ENCODE data around the gene PTPRJ.

Gene PTPRJ

DNA sequence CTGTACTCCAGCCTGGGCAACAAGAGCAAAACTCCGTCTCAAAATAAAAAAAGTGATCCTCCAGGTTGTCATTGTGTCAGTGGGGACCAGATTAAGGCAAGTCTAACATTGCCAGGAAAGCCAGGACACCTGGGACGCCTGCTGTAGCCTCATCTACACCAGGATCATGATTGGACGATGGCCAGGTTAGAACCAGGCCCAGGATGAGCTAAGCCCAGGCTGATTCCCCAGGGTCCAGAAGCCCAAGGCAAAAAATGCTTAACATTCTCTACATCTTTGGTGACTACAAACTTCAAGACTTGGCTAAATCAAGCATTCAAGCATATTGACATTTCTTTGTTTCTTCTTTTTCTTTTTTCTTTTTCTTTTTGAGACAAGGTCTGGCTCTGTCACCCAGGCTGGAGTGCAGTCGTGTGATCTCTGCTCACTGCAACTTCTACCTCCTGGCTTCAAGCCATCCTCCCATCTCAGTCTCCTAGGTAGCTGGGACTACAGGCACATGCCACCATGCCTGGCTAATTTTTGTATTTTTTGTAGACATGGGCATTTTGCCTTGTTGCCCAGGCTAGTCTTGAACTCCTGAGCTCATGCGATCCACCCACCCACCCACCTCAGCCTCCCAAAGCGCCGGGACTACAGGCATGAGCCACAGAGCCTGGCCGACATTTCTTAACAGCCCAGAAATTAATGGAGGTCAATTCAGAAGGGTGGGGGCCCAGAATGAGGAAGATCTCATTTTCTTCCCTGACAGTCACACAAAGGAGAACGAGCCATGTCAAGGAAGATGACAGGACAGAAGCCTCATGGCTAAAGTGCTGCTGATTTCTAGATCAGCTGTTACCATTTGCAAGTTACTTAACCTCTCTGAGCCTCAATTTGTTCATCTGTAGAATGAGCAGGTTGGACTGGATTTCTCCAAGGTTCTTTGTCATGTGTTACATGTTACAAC lies 12.5 kb upstream of the PTPRJ start:
- no peak for DNase-seq (ENCODE audit: low read depth in 1 of 2, low spot score in 1 of 2)

DNA sequence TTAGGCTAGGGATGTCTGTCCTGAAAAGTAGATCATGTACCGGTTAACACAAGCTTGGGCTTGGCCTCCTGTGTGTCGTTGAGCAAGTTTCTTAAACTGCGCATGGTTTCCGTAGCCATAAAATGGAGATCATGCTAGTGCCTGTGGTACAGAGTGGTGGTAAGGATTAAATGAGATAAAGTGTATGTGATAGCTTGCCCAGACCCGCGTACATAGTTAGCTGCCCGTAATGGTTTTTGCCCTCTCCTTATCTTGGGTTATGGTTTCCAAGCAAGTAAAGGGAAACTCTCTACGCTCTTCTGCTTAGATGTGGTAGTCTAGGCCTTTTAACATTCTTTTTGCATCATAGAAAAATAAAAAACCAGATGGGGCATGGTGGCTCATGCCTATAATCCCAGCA lies 11.0 kb upstream of the PTPRJ start:
- DNase-seq (ENCODE audit: low read depth in 1 of 2, low spot score in 1 of 2): no peak

DNA sequence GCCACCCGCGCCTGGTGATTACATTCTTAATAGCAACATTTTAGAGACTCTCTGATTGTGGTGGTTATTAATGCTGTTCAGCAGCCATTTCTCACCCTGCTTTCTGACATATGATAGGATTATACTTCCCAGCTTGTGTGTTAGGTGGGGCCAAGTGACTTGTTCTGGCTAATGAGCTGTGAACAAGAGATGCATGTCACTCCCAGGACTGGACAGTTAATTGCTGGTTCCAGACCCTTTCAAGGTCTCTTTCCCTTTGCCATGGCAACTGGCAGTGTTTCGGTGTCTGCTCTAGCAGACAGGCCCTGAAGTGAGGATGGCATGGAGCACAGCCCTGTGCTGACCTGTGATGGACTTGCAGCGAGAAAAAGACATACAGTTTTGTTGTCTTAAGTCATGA lies 8.9 kb upstream of the PTPRJ start:
- no peak for DNase-seq (ENCODE audit: low read depth in 1 of 2, low spot score in 1 of 2)

DNA sequence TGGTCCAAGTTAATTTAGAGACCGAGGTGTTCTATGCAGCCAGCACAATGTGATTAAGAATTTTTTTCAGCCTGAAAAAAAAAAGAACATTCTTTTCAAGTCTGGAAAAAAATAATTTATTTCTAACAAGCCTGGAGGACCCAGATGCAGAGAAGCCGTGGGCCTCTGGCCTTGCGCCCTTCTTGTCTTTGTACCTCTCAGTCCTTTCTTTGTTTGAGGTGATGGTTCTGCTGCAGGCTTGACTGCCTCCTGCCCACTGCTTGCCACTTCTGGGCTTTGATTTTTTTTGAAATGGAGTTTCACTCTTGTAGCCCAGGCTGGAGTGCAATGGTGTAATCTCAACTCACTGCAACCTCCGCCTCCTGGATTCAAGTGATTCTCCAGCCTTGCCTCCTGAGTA lies 7.2 kb upstream of the PTPRJ start:
- DNase-seq (ENCODE audit: low read depth in 1 of 2, low spot score in 1 of 2): no peak

DNA sequence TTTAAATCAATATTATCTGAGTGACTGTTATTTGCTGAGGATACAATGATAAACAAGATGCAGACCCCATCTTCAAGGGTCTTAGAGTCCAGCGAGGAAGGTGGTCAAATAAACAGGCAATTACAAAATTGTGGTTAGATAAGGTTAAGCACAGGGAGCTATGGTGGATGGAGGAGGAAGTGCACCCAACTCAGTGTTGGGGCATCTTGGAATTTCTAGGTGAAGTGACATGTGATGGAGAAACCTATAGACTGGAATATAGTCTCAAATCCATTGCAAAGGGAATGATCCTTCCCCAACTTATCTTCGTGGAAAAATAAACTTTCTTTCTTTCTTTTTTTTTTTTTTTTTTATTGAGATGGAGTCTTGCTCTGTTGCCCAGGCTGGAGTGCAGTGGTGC lies 3.4 kb upstream of the PTPRJ start:
- DNase-seq (ENCODE audit: low read depth in 1 of 2, low spot score in 1 of 2): no peak

DNA sequence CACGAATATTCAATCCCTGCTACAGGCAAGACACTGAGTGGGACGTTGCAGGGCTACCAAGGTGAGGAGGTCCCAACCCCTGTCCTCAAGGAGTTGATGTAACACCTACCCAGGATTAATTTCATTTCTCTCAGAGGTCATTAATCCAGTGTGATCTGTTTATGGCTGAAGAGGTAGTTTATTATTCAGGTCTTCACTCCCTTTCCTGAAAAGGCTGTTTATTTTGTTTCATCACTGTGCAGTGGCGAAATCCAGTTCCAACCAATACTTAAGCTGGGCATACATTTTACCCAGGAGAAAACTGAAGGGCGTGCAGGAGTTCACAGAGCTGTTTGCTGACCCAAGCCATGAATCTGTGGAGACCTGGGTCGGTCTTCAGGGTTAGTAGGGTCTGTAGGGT lies 2.7 kb upstream of the PTPRJ start:
- DNase-seq (ENCODE audit: low read depth in 1 of 2, low spot score in 1 of 2): no peak

DNA sequence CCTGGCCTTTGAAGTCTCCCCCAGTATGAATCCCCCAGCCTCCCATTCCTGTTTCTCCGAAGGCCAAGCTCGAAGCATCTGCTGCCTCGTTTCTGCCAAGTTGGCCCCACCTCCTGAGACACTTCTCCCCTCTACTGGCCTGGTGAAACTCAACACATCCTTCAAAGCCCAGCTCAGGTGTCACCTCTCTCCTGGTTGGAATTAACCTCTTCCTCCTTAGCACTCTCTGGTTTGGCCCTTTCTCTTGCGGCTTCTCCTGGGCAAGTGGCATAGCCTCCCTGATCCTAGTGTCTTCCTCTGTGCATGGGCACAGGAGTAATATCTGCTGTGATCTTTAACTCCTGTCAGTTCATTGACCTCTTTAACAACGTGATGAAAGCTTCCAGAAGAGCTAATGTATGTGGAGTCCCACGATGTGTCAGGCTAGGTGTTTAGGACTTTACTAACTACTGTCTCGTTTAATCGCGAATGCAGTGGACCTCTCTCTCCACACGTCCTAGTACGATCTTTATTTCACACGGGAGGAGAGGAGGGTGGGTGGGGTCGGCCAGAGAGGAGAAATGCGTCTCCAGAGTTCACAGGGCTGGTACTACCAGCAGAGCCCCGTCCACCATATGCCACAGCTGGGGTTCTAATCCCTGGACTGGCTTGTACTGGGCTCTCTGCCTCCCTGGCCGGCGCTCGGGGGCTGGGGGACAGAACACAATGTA lies 826 bp upstream of the PTPRJ start:
- DNase-seq (ENCODE audit: low read depth in 1 of 2, low spot score in 1 of 2): no peak

DNA sequence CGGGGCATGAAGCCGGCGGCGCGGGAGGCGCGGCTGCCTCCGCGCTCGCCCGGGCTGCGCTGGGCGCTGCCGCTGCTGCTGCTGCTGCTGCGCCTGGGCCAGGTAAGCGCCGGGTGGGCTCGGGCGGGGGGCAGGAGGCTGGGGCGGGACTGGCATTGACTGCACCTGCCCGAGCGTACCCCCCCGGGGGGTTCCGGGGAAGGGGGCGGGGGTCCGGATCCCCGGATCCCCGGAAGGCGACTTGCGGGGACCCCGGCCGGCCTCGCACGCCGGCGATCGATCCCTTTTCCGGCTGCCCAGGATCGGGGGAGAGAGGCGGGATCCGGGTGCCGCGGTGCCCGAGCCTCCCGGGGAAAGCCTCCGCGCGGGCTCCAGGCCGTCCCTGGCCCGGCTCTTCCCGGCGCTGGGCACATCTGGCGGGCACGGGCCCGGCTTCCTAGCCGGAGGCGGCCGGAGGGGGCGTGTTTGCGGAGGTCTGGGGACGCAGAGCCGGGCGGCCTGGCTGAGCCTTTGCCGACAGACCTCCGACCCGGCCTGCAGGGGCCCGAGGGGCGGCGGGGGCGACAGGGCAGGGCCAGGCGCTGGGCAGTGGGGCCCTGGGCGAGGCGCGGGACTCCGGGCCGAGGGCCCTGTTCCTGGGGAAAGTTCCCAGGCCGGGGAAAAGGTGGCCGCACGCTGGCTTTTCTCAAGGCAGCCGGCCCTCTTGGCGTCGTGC lies 705 bp downstream of the PTPRJ start:
- DNase-seq (ENCODE audit: low read depth in 1 of 2, low spot score in 1 of 2): no peak

DNA sequence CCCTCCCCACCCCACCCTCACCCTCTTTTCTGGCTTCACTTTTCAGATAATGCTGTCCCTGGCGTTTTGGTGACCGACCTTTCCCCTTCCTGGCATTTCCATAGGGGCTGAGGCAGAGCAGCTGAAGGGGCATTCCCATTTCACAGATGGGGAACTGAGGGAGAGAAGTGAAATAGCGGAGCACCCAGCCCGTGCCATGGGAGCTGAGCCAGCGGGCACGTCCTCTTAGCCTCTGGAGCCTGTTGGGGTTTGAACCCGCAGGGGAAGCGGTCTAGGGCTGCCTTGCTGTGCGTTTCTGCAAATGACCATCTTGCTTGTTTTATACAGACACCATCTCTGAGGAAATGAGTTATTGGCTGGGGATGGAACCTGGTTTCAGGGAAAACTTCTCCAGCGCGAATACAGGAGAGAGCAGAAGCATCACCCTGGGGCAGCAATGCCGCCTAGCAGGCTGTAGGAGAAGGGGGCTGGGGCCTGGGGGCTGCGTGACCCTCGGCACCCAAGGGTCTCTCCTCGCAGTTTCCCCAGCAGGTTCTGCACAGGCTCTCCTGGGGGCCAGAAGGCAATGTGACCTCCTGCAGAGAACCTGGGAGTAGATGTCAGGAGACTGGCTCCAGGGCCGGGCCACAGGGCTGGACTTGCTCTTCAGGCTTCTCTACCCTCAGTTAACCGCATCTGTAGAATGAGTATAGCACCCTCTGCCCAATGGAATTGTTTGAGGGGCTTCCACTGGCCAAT lies 1.5 kb downstream of the PTPRJ start:
- no peak for DNase-seq (ENCODE audit: low read depth in 1 of 2, low spot score in 1 of 2)

DNA sequence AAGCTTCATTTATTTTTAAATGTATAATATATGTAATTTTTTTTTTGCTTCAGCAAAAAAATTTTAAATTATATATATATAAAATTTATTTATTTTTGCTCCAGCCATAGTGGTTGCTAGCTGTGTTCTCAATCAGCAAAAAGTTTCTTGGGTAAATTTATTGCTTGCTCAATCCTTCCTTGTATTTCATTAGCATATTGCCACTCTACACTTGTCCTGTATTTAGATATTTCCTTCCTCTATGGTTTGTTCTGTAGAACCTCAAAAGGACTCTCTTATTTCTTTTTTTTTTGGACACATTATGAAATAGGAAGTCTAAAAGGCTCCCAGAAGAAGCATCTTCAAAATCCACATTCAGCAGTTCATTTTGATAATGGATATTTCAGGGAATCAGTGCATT lies 2.3 kb downstream of the PTPRJ start:
- no peak for DNase-seq (ENCODE audit: low read depth in 1 of 2, low spot score in 1 of 2)

DNA sequence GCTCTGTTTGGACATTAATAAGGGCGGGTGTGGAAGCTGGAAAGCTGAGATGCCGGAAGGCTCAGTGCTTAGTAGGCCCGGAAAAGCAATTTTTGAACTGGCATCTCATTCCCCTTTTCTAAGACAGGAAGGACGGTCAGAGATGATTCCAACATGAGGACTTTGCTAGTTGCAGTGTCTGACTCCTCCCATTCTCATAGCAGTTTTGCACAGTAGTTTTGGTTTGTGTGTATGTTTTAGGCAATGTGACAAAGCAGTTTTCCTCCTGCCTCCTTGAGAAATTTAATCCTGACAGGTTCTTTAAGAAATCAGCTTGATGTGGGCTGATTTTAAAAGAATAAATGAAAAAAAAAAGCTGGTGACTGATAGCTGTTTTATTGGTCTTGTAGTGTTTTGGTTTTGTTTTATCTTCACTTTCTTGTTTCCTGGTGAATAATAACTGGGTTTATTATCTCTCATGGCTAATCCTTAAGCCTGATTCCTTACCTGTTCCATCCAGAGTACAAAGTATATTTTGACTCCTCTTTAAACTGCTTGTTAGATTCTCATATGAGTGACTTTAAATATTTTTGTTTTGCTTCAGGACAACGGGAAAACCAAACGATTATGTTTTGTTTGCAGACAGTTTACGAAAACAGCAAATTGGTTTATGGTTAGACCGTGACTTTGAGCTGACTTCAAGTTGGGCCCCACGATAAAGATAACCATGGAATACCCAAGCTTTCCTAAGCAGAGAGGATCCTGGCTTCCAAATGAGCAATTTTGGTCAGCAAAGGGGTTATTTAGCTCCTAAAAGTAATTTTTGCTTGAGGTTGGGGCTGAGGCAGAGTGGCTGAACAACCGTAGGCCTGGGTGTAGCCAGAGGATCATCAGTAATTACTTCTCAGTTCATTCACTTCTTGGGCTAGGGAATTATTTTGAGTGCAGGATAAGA lies 3.4 kb downstream of the PTPRJ start:
- DNase-seq (ENCODE audit: low read depth in 1 of 2, low spot score in 1 of 2): no peak

DNA sequence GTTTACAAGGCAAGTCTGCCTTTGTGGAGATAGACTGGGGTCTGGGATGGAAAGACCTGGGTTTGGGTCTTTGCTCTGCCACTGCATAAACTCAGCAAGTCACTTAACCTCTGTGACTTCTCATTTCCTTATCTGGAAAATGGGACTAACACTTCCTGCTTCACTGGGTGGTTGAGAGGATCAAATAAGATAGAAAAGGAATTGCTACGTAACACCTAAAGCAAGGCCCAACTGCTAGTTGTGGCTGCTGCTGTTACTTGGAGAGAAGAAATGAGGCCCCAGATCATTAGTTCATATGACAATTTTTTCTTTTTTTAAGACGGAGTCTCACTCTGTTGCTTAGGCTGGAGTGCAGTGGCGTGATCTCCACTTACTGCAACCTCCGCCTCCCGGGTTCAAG lies 5.9 kb downstream of the PTPRJ start:
- no peak for DNase-seq (ENCODE audit: low read depth in 1 of 2, low spot score in 1 of 2)

DNA sequence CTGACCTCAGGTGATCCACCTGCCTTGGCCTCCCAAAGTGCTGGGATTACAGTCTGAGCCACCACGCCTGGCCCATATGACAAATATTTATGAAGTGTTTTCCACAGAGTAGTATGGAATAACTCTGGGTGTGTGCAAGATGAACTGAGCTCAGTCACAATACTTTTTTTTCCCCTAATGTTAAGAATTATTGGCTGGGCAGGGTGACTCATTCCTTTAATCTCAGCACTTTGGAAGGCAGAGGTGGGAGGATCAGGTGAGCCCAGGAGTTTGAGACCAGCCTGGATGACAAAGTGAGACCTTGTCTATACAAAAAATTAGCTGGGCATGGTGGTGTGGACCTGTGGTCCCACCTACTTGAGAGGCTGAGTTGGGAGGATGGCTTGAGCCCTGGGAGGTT lies 6.4 kb downstream of the PTPRJ start:
- DNase-seq (ENCODE audit: low read depth in 1 of 2, low spot score in 1 of 2): no peak

DNA sequence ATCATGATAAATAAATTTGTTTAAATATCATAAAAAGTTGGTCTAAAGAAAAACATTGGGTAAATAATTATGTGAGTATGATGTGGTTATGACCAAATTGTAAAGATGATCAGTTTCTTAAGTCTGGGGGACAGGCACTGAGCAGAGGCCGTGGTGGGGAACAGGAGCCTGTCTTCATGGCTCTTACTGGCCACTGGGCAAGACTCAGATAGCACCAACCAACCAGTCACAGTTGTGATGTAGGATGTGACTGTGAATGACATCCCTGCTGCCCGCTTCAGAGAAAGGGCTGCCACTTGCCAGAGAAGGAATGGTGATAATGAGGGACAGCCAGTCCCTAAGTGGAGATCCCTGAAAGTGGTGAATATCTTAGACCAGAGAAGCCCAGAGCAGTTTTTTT lies 7.0 kb downstream of the PTPRJ start:
- no peak for DNase-seq (ENCODE audit: low read depth in 1 of 2, low spot score in 1 of 2)

DNA sequence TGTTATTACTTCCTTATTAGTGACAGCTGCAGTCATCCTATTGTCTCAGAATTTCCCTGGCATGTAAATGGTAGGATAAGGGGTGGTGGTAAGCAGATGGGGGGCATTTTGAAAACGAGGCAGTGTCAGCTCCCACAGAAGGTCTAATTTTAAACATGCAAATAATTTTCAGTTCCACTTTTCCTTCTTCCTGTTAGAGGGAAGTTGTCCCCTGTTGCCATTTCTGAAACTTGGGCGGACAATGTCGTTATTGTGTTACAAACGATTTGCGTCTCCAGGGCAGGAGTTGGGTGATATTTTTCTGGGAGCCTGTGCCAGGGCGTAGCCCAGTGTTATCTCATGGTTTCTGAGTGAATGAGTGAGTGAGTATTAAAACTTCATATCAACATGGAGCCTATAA lies 7.4 kb downstream of the PTPRJ start:
- no peak for DNase-seq (ENCODE audit: low read depth in 1 of 2, low spot score in 1 of 2)

DNA sequence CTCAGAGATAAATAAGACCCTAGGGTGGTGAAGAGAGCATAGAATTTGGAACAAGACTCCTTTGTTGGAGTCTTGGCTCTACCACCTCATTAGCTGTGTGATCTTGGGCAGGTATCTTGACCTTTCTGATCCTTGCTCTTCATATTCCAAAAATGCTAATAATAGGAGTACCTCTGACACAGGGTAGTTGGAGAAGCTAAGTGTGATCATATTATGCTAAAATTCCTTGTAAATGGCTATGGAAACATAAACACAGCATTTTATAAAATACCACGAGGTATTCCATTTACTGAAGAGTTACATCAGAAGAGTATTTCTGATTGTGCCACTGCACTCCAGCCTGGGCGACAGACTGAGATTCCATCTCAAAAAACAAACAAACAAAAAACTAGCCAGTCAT lies 9.4 kb downstream of the PTPRJ start:
- no peak for DNase-seq (ENCODE audit: low read depth in 1 of 2, low spot score in 1 of 2)

DNA sequence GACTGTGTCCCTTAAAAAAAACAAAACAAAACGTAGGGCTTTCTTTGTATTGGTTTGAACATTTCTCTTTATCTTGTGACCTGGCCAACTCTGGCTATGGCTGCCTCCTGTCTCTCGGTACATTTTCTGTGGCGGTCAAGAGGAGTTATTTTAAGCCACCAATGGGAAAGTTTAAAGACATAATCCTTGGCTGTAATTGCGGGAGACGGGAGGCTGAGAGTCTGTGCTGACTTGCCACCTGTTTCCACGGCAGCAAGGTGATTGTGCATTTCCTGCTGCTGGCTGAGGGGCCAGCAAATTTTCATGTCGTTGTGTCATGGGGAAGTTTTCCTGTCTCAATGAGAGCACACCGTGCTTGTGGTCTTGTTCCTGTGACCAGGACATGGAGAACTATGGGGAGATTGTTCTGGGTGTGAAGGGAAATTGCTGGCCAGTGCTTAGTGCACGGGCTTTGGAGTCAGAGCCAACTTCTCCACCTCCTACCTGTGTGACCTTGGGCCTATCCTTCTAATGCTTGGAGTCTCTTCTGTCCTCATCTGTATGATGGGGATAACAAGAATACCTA lies 11.0 kb downstream of the PTPRJ start:
- no peak for DNase-seq (ENCODE audit: low read depth in 1 of 2, low spot score in 1 of 2)

DNA sequence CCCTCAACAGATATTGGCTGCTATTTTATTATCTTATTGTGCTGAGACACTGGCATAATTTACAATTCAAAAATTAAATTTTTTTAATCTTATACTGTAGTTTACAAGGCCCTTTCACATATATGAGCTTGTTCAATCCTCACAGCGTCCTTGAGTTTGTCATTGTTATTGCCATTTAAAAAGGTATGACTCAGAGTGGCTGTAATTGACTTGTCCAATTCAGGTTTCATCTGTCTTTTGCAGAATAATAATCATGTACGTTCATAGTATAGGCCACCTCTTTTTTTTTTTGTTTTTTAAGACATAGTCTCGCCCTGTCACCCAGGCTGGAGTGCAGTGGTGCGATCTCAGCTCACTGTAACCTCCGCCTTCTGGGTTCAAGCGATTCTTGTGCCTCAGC lies 11.5 kb downstream of the PTPRJ start:
- DNase-seq (ENCODE audit: low read depth in 1 of 2, low spot score in 1 of 2): no peak

DNA sequence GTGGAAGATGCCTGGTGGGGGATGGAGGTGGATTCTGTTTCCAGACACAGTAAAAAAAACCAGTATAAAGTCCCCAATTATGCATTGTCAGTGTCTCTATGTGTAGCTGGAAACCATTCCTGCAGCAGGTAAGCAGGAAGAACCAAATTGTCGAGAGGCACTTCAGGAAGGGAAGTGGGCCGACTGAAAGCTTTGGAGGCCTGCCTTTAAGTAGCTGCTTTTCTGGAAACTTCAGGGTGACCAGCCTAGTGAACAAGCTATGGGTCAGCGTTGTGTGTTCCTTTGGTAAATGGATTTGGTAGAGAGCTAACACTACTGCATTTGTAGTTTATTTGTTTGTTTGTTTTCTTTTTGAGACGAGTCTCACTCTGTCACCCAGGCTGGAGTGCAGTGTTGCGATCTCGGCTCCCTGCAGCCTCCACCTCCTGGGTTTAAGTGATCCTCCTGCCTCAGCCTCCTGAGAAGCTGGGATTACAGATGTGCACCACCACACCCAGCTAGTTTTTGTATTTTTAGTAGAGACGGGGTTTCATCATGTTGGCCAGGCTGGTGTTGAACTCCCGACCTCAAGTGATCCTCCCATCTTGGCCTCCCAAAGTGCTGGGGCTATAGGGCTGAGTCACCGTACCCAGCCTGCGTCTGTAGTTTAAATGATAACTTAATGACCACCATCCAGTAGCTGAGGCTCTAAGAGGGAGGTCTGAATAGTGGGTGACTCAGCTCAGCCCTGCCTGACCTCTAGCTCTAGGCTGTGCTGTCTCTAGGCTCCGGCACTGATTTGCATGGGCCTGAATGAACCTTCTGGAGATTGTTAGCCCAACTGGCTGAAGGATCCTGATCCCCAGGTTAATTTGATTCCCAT lies 12.8 kb downstream of the PTPRJ start:
- no peak for DNase-seq (ENCODE audit: low read depth in 1 of 2, low spot score in 1 of 2)

All from activated T-helper 1 cell treated with anti-CD3 and anti-CD28 coated beads, Interleukin-2, amount 50 U/mL, for 16 hours (primary cell).